SK-N-SH (cell line): Measurements from ENCODE around the gene CASQ1. TPM values are rescaled to one million over a fixed set of nuclear protein-coding genes. Genes with fewer than 3 reads are reported as not detected.

Experiments used
- CTCF ChIA-PET: fragments of 300-600, 350-600 bp; formaldehyde crosslinking; extraction: SDS; loops from one replicate; lab custom pipeline; 2021; lab: Yijun Ruan, JAX
- POLR2A ChIA-PET: fragments of 350-600 bp; sonication (Branson Sonifier 250); formaldehyde crosslinking; extraction: SDS; loops from one replicate; lab custom pipeline; 2020; ENCODE audit warnings: antibody characterized with exemption, inconsistent platforms; lab: Yijun Ruan, JAX
- DNase-seq: peaks from one replicate; pipeline ENCODE4 v3.0.0; 2012
- H2AFZ ChIP-seq: fragments of 200-600 bp; sonication (generic); 2 replicates; pipeline ENCODE4 v1.8.1; 2016; ENCODE audit warnings: antibody characterized with exemption, mild to moderate bottlenecking, low read depth
- H3F3A ChIP-seq: fragments of 200-600 bp; sonication (generic); replicated peaks from 2 replicates; pipeline ENCODE3; 2016; ENCODE audit warnings: antibody characterized with exemption, mild to moderate bottlenecking; ENCODE audit not compliant: insufficient read depth
- H3K27ac ChIP-seq, 2 experiments: fragments of 200-500 bp in 1 of 2; fragments of 200-600 bp in 1 of 2; sonication (Bioruptor generic) in 1 of 2; sonication (generic), shearing (Covaris generic) in 1 of 2; 2 replicates each; pipeline versions ENCODE4 v1.5.1 to v1.6.1; 2014 to 2016; ENCODE audit warnings: low read depth in 2 of 2, inconsistent platforms in 1 of 2, low read length in 1 of 2, mild to moderate bottlenecking in 1 of 2, mixed read lengths in 1 of 2
- H3K27me3 ChIP-seq: fragments of 200-600 bp; sonication (generic), shearing (Covaris generic); 2 replicates; pipeline ENCODE4 v1.6.1; 2016; ENCODE audit warnings: mixed run types; ENCODE audit not compliant: insufficient read depth
- H3K36me3 ChIP-seq, 2 experiments: fragments of 200-500 bp in 1 of 2; fragments of 200-600 bp in 1 of 2; sonication (Bioruptor generic) in 1 of 2; sonication (generic) in 1 of 2; replicated peaks in 1 of 2; 2 replicates each; pipeline versions ENCODE3 to v1.5.1; 2014 to 2016; ENCODE audit warnings: low read length in 1 of 2, mild to moderate bottlenecking in 1 of 2; ENCODE audit not compliant: insufficient read depth in 2 of 2, control insufficient read depth in 1 of 2
- H3K4me1 ChIP-seq, 2 experiments: fragments of 200-500 bp in 1 of 2; fragments of 200-600 bp in 1 of 2; sonication (Bioruptor generic) in 1 of 2; sonication (generic), shearing (Covaris generic) in 1 of 2; 2 replicates each; pipeline versions ENCODE4 v1.5.1 to v1.6.1; 2014 to 2016; ENCODE audit warnings: low read depth in 1 of 2, low read length in 1 of 2, mixed run types in 1 of 2; ENCODE audit not compliant: insufficient read depth in 2 of 2, control insufficient read depth in 1 of 2
- H3K4me2 ChIP-seq: fragments of 200-600 bp; sonication (generic), shearing (Covaris generic); 2 replicates; pipeline ENCODE4 v1.6.1; 2017; ENCODE audit warnings: mixed run types
- H3K4me3 ChIP-seq, 2 experiments: fragments of 200-500 bp in 1 of 2; fragments of 200-600 bp in 1 of 2; sonication (Bioruptor generic) in 1 of 2; sonication (generic), shearing (Covaris generic) in 1 of 2; 2 replicates each; pipeline versions ENCODE4 v1.5.1 to v1.8.1; 2014 to 2016; ENCODE audit warnings: low read depth in 2 of 2, inconsistent platforms in 1 of 2, low read length in 1 of 2, mild to moderate bottlenecking in 1 of 2, mixed read lengths in 1 of 2, moderate library complexity in 1 of 2
- H3K79me2 ChIP-seq: fragments of 200-600 bp; sonication (generic); 2 replicates; pipeline ENCODE4 v1.8.1; 2017; ENCODE audit warnings: mild to moderate bottlenecking; ENCODE audit not compliant: insufficient read depth
- H3K9ac ChIP-seq: fragments of 200-600 bp; sonication (generic); 2 replicates; pipeline ENCODE4 v1.6.1; 2017; ENCODE audit warnings: mixed run types
- H3K9me2 ChIP-seq: fragments of 200-600 bp; sonication (generic); 2 replicates; pipeline ENCODE4 v1.6.1; 2017; ENCODE audit warnings: mixed run types
- H3K9me3 ChIP-seq: fragments of 200-600 bp; sonication (generic); 2 replicates; pipeline ENCODE4 v1.6.1; 2017; ENCODE audit warnings: mixed run types, mild to moderate bottlenecking, moderate library complexity
- H4K20me1 ChIP-seq: fragments of 200-600 bp; sonication (generic); 2 replicates; pipeline ENCODE4 v1.6.1; 2017; ENCODE audit warnings: mild to moderate bottlenecking, mixed run types; ENCODE audit not compliant: insufficient read depth
- CHD2 ChIP-seq: fragments of 150-350 bp; IDR thresholded peaks from 2 replicates; pipeline ENCODE4 v1.6.1; 2018; ENCODE audit warnings: low read length; ENCODE audit not compliant: partially characterized antibody
- CTCF ChIP-seq: fragments of 200-600 bp; sonication (generic); IDR thresholded peaks from 2 replicates; pipeline ENCODE4 v1.6.1; 2017; ENCODE audit warnings: antibody characterized with exemption, mild to moderate bottlenecking, moderate library complexity
- ELF1 ChIP-seq: IDR thresholded peaks from 2 replicates; pipeline ENCODE4 v1.4.0; 2012
- EP300 ChIP-seq, 2 experiments: IDR thresholded peaks; 2 replicates each; pipeline versions ENCODE4 v1.4.0 to v1.6.1; 2012; ENCODE audit warnings: borderline replicate concordance in 1 of 2, low read depth in 1 of 2, low read length in 1 of 2
- FOXJ3 ChIP-seq: sonication (generic); formaldehyde crosslinking; IDR thresholded peaks from 2 replicates; pipeline ENCODE4 v1.5.1; 2020; ENCODE audit warnings: mild to moderate bottlenecking, missing genetic modification reagents
- JUND ChIP-seq: IDR thresholded peaks from 2 replicates; pipeline ENCODE4 v1.4.0; 2012
- MXI1 ChIP-seq: IDR thresholded peaks from 2 replicates; pipeline ENCODE4 v1.6.1; 2012; ENCODE audit warnings: mild to moderate bottlenecking, low read depth, low read length, improper control_type of control experiment
- NFIC ChIP-seq: IDR thresholded peaks from 2 replicates; pipeline ENCODE4 v1.4.0; 2012; ENCODE audit warnings: borderline replicate concordance
- POLR2AphosphoS5 ChIP-seq: IDR thresholded peaks from 2 replicates; pipeline ENCODE4 v1.6.1; 2012; ENCODE audit warnings: low read depth, low read length
- RXRA ChIP-seq: IDR thresholded peaks from 2 replicates; pipeline ENCODE4 v1.4.0; 2012; ENCODE audit warnings: low read depth, mild to moderate bottlenecking, borderline replicate concordance
- SMC3 ChIP-seq: IDR thresholded peaks from 2 replicates; pipeline ENCODE4 v1.6.1; 2012; ENCODE audit warnings: low read depth, low read length, improper control_type of control experiment
- TEAD4 ChIP-seq: IDR thresholded peaks from 2 replicates; pipeline ENCODE4 v1.4.0; 2012; ENCODE audit warnings: mild to moderate bottlenecking, borderline replicate concordance; ENCODE audit not compliant: insufficient read depth
- USF1 ChIP-seq: IDR thresholded peaks from 2 replicates; pipeline ENCODE4 v1.4.0; 2012; ENCODE audit warnings: low read depth, borderline replicate concordance
- USF2 ChIP-seq: fragments of 150-350 bp; IDR thresholded peaks from 2 replicates; pipeline ENCODE4 v1.6.1; 2017; ENCODE audit warnings: antibody characterized with exemption, low read length, low read depth, borderline replicate concordance
- YY1 ChIP-seq: IDR thresholded peaks from 2 replicates; pipeline ENCODE4 v1.4.0; 2012; ENCODE audit warnings: low read depth, mild to moderate bottlenecking
- WGBS: methylation state at CpG from one replicate; pipeline ENCODE4 v1.1.6; 2017; ENCODE audit warnings: low lambda C conversion rate; 5-methylcytosine and 5-hydroxymethylcytosine counted together
- polyA plus RNA-seq, 3 experiments: library from polyadenylated mRNA; depleted of rRNA; stranded (reverse); fragments of >200 nt; gene quantifications; 2 replicates each; pipeline ENCODE4 v1.2.3, GENCODE V29; 2012

CASQ1 gene
- polyA plus RNA-seq, 1 of the 3 experiments (the other 2 are of a cell fraction): 0.08 TPM

GRCh38 chr1:160144921-160145320, 45.5 kb upstream of the CASQ1 start:
- Histone ChIP-seq H3K79me2 (no peaks in the 10 kb centered on the region), H3K27ac (peak overlapping the region in 1 of 2 experiments; percentile 23; a peak in 1 of 4 replicates), H2AFZ (no peak overlapping the region), H3K27me3 (peaks cover 26% of the 10 kb centered on the region; the same call in 1 of the 2 replicates), H3K9me3 (no peaks in the 10 kb centered on the region), H3K9me2 (no peaks in the 10 kb centered on the region), H3F3A (no peaks in the 10 kb centered on the region), H3K4me2 (peak overlapping the region; percentile 29; the same call in 1 of the 2 replicates), H3K9ac (no peak overlapping the region), H4K20me1 (no peaks in the 10 kb centered on the region), H3K4me1 (0 out of 4 replicates have a peak, but pooled peaks cover 0 to 7% of the 10 kb centered on the region in 2 experiments), H3K4me3 (no peak overlapping the region), H3K36me3 (no peaks in the 10 kb centered on the region)
- POLR2A ChIA-PET: no interaction called here
- TF ChIP-seq ELF1 (no peak), SMC3 (no peak), USF2 (no peak), CTCF (no peak), EP300 (IDR thresholded peaks at IDR 0.05; ENCODE audit: borderline replicate concordance in 1 of 2, low read depth in 1 of 2, low read length in 1 of 2) (no peak), JUND (no peak), POLR2AphosphoS5 (no peak), MXI1 (no peak), YY1 (no peak), CHD2 (no peak), TEAD4 (no peak), FOXJ3 (CRISPR knock-in tag) (no peak), USF1 (no peak)
- 39% methylated on average over 4 of the region's 4 CpGs for WGBS
- DNase-seq: no peak
- CTCF ChIA-PET: interaction anchor here (1.2 to 1.8 kb wide), 2 partner anchors 27 to 75 kb away, joined by 3 to 4 read pairs; no protein-coding TSS in a partner anchor

GRCh38 chr1:160146107-160146506, 44.3 kb upstream of the CASQ1 start:
- no peak overlapping the region for H3K4me2 ChIP-seq
- no peaks in the 10 kb centered on the region for H3K9me3 ChIP-seq
- H3K27me3 ChIP-seq: peaks cover 19% of the 10 kb centered on the region; the same call in 1 of the 2 replicates
- no peaks in the 10 kb centered on the region for H3K9me2 ChIP-seq
- DNase-seq: no peak
- H3K79me2 ChIP-seq: no peaks in the 10 kb centered on the region
- no peak overlapping the region for H3K4me3 ChIP-seq
- CTCF ChIA-PET: no interaction called here
- no peaks in the 10 kb centered on the region for H3F3A ChIP-seq
- H4K20me1 ChIP-seq: no peaks in the 10 kb centered on the region
- no peak overlapping the region for H3K27ac ChIP-seq
- POLR2A ChIA-PET: no interaction called here
- H2AFZ ChIP-seq: no peak overlapping the region
- H3K4me1 ChIP-seq: 0 out of 4 replicates have a peak, but pooled peaks cover 0 to 9% of the 10 kb centered on the region in 2 experiments
- TF ChIP-seq RXRA (no peak), NFIC (no peak)
- WGBS: 85% methylated on average over 14 of the region's 14 CpGs
- H3K9ac ChIP-seq: no peak overlapping the region
- no peaks in the 10 kb centered on the region for H3K36me3 ChIP-seq
